GM23248 (cell line): ENCODE results near the gene B3GNT5.

ENCODE experiments used
- EZH2 ChIP-seq: fragments of 200-600 bp; sonication (generic); IDR thresholded peaks from 2 replicates; pipeline ENCODE4 v1.6.1; 2018; ENCODE audit warnings: antibody characterized with exemption, mild to moderate bottlenecking; ENCODE audit not compliant: insufficient read depth, poor library complexity, severe bottlenecking
- EZH2phosphoT487 ChIP-seq: fragments of 200-600 bp; sonication (generic); IDR thresholded peaks from 2 replicates; pipeline ENCODE4 v1.6.1; 2018; ENCODE audit warnings: antibody characterized with exemption, moderate library complexity, mild to moderate bottlenecking, low read depth; ENCODE audit not compliant: insufficient read depth

DNA sequence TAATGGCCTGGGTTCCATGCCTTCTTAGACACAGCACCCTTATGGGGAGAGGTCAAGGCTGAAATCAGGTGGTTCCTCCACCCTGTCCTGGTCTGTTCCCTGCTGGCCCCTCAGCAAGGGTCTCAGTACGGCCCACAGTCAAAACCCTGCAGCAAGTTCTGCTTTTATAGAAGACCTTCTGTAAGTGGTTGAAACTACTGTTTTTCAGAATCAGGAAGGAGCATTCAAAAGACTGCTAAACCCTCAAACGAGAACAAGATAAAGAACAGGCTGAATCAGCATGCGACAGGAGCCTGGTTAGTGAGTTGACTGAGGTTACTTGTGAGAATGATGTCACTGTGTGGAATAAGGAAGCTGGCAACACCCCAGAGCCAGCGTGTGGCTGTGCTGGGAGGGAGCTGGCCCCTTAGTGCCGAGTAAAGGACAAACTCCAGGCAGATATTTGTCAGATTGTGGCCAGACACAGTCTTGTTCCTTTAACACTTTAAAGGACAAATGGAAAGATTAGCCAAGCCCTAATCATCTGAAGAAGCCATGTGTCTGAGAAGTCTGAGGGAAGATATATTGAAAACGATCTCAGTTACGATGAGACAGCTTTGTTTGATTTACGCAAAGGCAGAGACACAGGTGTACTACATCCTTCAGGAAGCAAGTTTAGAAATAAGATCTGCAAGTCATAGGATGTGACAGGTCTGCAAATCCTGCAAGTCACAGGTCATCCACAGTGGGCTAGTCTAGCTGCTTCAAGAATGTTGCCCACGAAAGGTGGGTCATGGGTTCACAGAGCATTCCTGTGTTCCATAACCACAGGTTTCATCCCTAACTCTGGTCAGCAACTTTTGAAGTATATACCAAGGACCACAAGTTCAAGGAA lies 54.0 kb downstream of the B3GNT5 start:
- TF ChIP-seq EZH2 (no peak), EZH2phosphoT487 (no peak)
